Stromal cell of bone marrow (primary cell): ENCODE data around the gene SPATS2L.
A peak's percentile ranks its signal among the peaks of the same experiment; 100 is the strongest.

Experiments used
- DNase-seq: peaks from one replicate; pipeline ENCODE4 v3.0.0-alpha.2; 2012; ENCODE audit warnings: low read depth

The SPATS2L gene, protein sequence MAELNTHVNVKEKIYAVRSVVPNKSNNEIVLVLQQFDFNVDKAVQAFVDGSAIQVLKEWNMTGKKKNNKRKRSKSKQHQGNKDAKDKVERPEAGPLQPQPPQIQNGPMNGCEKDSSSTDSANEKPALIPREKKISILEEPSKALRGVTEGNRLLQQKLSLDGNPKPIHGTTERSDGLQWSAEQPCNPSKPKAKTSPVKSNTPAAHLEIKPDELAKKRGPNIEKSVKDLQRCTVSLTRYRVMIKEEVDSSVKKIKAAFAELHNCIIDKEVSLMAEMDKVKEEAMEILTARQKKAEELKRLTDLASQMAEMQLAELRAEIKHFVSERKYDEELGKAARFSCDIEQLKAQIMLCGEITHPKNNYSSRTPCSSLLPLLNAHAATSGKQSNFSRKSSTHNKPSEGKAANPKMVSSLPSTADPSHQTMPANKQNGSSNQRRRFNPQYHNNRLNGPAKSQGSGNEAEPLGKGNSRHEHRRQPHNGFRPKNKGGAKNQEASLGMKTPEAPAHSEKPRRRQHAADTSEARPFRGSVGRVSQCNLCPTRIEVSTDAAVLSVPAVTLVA

DNA sequence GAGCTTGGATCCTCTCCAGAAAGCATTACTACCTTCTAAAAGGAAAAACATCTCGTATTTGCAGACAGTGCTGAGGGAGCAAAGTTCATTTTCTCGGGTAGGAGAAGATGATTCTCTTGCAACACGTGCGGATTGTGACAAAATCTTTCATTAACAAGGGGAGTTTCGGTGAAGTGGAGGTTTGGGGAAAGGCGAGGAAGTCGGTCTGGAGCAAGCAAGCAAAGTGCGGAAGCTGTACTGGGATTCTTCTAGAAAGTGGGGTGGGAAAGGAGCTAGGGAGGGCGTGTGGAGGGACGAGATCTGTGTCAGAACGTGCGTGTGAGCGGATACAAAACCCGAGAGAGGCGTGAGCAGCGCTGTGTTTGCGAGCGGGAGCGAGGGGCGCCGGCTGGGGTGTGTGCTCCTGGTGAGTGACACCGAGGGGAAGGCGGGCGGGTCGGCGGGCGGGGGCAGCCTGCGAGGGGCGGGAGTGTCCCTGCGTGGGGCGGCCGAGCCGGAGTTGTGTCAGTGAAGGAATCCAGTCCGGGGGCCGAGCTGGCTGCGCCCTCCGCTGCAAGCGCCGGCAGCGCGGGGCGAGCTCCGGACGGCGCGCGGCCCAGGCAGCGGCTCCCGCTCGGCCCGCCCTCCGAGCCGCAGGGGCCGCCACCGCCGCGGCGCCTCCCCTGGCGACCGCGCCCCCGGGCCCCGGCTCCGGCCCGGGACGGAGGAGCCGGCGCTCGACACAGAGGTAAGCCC is at the start of gene SPATS2L:
Gene SPATS2L (plus strand): TSS at position 498 of the 735 bp plus-strand sequence. CDS start 82,552 bp downstream, outside the sequence.
- DNase-seq = peak; percentile 54

DNA sequence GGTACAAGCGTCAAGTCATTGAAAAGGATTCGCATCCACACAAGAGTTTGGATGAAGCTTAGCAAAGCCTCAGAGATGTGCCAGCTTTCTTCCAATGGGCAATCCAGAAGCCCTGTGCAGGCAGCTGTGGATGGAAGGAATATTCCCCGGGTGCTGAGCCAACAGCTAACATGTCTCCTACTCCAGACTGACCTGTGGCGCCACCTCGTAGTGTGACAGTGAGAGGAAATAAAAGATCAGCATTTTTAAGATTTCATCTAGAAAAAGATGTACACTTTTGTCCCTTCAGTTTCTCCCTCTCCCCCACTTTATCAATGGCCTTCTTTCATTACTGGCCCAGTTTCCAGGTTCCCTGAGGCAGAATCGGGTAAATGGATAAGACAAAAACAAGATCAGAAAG is 48.9 kb upstream of the SPATS2L start:
- no peak for DNase-seq

DNA sequence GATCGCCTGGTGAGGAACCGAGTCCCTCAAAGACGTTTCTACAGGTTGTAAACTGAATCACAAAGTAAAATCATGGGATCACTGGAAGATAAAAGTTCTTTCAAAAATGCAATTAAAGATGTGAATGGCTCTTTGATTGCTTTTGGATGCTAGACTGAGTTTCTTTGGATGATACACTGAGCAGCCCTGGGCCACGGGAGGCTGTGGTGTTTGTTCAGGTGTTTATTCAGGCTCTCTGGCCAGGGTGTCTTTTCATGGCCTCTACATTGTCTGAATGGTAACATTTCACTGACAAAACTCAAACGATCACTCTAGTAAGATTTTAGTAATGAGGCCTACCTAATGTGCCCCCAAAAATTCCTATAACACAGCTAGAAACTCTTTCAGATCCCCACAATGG is 48.4 kb upstream of the SPATS2L start:
- no peak for DNase-seq

DNA sequence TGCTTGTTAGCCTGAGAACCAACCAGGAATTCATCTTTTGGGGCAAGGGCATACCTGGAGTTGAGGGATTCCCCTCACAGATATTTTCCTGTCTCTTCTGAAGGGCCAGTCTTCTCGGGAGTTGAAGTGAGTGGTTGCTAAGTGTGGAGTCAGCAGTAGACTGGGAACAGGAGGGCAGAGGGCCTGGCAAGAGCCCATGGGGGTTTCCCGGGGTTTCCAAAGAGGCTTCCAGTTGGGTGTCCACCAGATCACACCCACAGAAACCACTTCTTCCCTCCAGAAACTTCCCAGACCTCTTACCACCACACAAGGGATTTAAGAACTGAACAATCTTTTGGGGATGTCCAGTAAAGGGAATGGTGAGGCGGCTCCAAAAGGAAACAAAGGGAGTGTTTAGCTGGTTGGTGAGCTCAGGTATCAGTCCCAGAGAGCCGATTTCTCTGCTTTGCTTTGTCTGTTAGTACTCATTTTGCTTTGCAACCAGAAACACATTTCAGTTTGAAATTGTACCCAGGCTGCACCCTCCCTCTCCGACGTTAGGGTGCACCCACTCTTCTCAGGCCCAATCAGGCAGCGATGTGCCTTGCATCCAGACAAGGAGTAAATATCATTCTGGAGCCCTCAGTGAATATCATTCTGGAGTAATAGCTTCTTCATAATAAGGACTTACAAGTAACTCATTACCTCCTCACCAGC is 47.5 kb upstream of the SPATS2L start:
- no peak for DNase-seq

DNA sequence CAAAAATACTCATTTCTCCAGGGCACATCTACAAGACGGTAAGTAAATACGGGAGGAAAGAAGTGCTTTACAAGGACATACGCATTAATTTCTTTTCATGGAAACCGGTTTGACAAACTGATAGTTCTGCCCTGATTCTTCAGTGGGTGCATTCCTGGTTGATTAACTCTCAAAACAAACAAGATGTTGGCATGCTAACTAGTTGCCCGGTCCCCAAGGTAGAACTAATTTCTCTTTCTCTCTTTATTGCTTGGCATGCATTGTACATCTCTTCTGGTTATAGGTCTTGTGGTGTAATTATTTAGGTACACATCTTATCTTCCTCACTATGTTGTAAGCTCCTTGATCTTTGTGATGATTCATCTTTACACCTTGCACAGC is 46.9 kb upstream of the SPATS2L start:
- DNase-seq = no peak

DNA sequence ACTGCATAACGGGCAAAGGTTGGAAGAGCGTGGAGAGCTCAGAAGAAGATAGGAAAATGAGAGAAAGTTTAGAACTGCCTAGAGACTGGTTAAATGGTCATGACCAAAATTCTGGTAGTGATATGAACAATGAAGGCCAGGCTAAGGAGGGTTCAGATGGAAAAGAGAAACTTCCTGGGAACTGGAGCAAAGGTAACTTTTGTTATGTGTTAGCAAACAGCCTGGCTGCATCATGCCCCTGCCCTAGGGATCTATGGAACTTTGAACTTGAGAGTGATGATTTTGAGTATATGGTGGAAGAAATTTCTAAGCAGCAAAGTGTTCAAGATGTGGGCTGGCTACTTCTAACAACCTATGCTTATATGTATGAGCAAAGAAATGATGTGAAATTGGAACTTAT is 44.4 kb upstream of the SPATS2L start:
- no peak for DNase-seq

DNA sequence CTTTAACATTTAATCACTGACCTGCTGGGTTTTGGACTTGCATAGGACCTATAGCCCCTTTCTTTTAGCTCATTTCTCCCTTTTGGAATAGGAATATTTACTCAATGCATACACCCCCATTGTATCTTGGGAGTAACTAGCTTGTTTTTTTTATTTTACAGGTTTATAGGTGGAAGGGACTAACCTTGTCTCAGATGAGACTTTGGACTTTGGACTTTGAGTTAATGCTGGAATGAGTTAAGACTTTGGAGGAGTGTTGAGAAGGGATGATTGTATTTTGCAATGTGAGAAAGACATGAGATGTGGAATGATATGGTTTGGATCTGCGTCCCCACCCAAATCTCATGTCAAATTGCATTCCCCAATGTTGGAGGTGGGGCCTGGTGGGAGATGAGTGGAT is 43.2 kb upstream of the SPATS2L start:
- DNase-seq = no peak

DNA sequence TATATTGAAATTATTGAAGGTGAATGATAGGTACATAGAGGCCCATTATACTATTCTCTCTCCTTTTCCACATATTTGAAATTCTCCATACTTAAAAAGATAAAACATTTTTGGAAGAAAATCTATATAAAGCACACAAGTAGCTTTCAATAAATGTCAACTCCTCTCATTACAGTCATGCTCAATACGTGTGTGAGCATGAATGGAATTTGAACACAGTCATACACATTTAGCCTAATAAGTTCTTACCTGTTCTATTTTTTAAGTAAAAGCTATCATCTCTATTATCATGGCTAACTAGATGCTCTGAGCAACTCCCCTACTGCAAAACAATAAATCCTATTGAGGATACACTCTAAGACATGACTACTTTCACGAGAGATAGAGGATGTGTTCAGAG is 41.9 kb upstream of the SPATS2L start:
- no peak for DNase-seq

DNA sequence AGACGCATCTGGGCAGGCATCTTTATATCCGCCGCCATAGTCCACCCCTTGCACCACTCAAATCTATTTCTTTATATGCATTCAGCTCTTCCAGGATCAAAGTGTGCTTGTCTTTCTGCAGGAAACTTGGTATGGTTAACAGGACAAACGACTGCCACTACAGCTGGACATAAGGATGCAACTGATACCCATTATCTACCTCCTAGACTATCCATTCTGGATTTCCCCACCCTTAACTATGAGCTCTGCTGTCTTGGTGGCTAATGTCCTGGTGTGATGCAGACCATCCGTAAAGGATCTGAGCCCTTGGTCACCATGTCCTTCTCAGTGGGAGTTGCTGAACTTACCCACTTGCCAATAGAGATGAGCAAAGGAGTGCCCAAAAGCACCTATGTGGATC is 40.1 kb upstream of the SPATS2L start:
- no peak for DNase-seq

DNA sequence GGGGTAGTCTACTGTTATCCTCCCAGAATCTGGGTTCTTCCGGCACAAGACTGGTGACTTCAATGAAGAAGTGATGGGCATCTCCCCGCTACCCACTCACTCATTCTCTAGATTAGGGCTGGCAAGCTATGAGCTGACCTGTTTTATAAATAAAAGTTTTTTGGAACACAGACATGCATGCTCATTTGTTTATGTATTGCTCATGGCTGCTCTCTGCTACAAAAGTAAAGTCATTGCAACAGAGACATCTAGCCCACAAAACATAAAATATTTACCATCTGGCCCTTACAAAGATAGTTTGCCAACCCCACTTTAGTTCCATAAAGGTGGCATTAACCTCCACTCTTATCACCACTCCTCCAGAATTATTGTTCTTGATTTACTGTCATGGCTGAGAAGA is 39.1 kb upstream of the SPATS2L start:
- no peak for DNase-seq

DNA sequence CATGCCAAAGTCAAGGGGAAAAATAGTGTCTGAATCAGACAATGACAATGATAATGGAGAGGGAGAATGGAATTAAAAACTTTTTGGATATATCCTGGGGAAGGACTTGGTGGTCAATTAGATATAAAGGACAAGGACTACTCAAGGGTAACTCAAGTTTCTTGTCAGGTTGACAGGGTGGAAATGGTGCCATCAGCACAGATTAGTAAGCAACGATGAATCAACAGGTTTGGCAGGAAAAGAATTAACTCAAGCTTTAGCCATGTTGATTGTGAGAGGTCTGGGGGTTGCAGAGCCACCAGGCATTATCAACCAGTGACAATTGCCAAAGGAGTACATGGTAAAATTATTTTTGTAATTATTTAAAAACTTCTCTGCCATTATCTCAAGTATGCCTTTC is 35.8 kb upstream of the SPATS2L start:
- no peak for DNase-seq

DNA sequence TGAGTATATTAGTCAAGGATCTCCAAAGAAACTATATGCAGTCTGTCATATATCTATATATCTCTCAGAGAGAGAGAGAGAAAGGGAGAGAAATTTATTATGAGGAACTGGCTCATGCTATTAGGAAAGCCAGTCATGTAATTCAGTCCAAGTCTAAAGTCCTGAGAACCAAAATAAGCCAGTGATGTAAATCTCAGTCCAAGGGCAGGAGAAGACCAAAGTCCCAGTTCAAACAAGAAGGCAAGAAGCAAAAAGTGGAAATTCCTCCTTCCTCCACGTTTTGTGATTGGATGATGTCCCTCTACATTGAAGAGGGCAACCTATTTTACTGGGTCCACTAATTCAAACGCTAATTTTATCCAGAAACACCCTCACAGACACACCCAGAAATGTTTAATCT is 34.2 kb upstream of the SPATS2L start:
- no peak for DNase-seq

DNA sequence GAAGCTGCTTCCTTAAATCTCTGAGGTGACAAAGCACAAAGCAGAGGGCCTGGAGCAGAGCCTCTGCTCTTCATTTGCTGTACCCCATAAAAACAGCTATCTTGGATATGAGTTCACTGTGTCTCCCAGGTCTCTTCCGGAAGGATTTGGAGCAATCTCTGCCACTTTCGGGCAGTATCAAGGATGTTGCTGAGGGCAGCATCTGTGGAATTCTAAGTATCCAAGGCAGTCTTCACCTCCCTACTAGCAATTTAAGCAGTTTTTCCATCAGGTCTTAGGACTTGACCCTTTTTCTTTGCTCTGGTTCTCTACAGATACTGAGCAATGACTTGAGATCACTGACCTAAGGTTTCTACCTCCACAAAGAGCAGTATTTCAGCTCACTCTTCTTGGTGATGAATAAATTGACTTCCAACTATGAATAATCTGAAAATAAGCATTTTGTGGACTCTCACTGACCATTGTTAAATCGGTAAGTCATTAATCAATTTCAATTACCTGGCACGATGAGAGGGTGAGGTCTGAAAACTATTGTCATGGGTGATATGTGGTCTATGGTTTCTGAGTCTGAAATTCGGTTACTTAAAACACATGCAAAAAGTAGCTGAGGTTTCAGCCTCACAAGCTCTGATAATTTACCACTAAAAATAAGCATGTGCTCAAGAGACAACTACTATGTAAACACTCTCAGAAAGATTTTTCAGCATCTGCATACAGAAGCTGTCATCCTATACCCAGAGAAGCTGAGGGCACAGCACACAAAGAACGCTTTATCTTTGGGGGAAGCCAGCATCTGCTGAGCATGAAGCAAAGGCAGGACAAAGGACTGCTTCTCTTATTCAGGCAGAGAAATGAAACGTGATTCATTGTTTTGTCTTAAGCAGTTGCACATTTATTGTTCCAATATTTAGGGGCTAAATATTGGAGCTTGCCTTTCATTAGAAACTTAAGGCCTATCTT is 32.1 kb upstream of the SPATS2L start:
- DNase-seq = no peak

DNA sequence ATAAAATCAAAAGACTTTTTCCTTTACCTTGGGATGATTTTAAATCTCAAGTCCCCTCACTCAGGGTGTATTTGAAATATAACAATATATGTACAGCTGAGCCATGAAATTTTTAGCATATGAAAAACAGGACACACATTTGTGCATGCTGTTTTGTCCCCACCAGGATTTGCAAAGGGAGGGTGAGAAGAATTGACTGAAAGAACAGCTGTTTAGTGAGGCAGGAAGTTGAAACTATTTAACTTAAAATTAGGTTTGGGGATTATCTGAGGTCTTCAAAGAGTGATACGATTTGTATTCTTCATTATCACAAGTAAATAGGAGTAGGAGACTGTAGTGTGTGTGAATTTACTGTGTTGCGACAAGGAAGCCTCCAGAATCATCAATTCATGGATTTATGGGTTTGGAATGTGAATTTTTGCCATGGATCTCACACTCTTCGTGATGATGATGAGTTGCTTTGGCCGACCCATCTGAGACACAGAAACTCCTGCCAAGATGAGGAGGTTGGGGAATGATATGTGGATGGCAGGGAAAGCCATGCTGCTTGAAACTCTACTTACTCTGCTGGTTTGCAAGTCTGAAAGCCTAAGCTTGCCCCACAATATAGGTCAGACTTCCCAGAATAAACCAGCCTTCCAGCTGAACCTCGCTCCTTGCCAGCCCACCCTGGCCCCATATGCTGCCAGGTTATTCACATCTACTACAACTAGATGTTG is 31.0 kb upstream of the SPATS2L start:
- no peak for DNase-seq

DNA sequence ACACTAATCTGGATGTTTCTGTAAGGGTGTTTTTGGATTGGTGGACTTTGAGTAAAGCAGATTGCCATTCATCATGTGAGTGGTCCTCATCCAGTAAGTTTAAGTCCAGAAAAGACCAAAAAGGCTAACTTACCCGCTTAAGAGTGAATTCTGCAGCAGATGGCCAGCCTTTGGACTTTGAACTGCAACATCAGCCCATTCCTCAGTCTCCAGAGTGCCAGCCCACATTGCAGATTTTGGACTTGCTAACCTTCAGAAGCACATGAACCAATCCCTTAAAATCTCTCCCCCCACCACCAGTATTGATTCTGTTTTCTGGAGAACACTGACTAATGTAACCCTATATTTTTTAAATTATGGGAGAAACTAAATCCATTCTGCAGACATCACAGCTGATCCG is 30.0 kb upstream of the SPATS2L start:
- DNase-seq = no peak

DNA sequence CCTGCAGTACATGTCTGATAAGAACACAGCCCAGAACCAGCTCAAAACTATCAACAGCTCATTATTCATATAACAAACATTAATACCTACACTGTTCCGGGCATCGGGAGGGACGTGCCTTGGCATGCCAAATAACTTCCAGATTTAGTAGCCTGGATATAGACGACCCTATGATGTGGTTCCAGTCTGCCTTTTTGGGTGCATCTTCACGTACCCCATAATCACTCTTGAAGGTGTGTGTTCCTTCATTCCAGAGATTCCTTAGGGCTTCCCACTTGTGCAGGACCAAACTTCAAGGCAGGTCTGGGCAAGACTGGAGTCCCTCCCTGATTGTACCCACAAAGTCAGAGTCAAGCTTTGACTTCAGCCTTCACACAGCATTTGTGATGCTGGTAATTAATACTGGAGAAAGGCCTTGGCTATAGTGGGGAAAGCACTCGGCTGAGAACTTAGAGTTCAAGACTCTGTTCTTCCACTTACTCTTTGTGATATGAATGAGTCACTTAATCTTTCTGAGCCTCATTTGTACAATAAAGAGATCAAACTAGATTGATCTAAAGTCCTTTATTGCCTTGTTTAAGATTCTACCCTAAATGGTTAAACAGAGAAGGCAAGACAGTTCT is 27.7 kb upstream of the SPATS2L start:
- no peak for DNase-seq

DNA sequence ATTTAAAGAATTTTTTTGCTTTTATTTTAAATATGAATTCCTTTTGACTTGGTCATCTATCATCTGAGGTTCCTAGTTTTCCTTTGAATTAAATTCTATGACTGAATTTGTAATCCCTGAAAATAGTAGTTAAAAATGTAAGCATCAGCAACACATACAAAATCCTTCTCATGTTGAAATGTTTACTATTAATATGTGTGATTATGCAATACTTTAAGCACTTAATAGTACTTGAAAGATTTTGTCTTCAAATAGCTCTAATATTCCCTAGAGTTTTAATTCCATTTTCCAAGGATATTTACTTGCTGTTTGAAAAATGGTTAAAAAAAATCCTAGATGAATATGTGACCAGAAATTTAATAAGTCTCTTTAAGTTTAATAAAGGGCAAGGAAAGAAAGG is 26.6 kb upstream of the SPATS2L start:
- no peak for DNase-seq

DNA sequence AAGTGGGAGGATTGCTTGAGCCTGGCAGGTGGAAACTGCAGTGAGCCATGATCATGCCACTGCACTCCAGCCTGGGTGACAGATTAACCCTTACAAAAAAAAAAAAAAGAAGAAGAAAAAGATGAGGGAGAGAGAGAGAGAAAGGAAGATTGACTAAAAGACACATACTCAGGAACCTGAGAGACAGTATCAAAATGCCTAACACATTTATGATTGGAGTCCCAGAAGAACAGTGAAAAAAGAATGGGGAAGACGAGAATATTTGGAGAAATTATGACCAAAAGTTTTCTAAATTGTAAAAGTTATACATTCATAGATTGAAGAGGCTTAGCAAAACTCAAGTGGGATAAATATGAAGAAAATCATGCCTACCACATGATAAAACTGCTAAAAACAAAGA is 19.9 kb upstream of the SPATS2L start:
- no peak for DNase-seq

DNA sequence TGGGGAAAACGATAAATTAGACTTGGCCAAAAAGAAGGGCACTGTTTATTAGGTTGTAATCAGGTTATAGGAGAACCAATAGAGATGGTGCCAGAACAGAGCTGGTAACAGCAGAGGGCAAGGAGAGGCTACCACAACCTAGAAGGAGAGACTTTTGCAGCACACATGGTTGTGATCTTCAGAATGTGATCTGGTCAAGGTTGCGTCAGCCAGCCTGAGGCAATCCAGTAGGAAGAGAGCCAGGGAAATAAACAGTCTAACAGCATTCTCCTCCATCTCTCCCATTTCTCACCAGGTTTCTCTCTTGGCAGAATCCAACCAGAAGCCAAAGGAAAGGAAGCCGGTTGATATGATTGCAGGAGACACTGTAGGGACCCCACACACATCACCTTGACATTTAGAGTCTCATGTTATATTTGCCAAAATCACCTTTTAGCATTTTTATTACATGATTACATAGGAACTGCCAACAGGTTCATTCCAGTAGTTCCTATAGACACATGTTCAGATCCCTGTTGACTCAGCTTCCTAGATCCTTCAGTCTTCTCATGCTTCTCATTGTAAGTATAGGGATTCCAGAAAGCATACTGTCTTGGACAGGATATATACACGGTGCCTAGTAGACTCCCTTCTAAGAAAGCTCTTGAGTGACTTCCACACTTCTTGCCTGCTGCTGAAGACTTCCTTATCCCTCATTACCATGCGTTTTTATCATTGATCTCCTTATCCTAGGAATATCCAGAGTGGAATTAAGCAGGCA is 17.6 kb upstream of the SPATS2L start:
- DNase-seq = peak; percentile 71

DNA sequence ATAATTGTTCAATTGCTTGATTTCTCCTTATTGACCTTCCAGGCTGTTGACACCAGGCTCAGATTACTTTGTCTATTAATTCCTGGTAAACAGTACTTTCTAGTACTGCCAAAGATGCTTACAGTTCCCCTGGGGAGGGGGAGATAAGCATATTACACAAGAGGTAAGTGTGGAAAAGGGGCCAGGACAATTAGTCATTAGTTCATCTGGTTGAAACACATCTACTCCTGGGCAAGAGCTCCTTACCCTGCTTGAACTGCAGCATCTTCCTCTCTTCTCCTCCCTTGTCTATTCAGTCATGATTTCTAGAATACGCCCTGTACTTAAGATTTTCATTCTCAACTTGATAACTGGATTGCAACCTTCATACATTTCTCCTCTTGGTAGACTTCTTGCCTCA is 10.4 kb upstream of the SPATS2L start:
- DNase-seq = no peak
